Ectodermal cell (in vitro differentiated cells): ENCODE measurements around the gene ZNF768.

Source experiments
- H3K27ac ChIP-seq: 2 replicates; pipeline ENCODE4 v1.7.0; 2013; ENCODE audit warnings: mild to moderate bottlenecking, low read depth, low read length; ENCODE audit not compliant: insufficient read depth, poor library complexity, severe bottlenecking
- H3K27me3 ChIP-seq: 2 replicates; pipeline ENCODE4 v1.7.0; 2013; ENCODE audit warnings: mild to moderate bottlenecking, low read length; ENCODE audit not compliant: insufficient read depth, control insufficient read depth, poor library complexity, severe bottlenecking
- H3K36me3 ChIP-seq: one replicate; pipeline ENCODE4 v1.7.0; 2013; ENCODE audit warnings: low read length; ENCODE audit not compliant: control insufficient read depth, insufficient read depth
- H3K4me1 ChIP-seq: one replicate; pipeline ENCODE4 v1.7.0; 2013; ENCODE audit warnings: low read length; ENCODE audit not compliant: control insufficient read depth, insufficient read depth
- H3K4me3 ChIP-seq: 2 replicates; pipeline ENCODE4 v1.7.0; 2013; ENCODE audit warnings: low read depth, low read length, control low read depth; ENCODE audit not compliant: insufficient read depth
- H3K9me3 ChIP-seq: 2 replicates; pipeline ENCODE4 v1.7.0; 2013; ENCODE audit warnings: mild to moderate bottlenecking, low read length, moderate library complexity; ENCODE audit not compliant: control insufficient read depth
- WGBS, 2 experiments: methylation state at CpG; one replicate each; pipeline ENCODE4 v1.1.7; 2013; ENCODE audit warnings: missing lambda C conversion rate in 2 of 2; 5-methylcytosine and 5-hydroxymethylcytosine counted together

Gene ZNF768

DNA sequence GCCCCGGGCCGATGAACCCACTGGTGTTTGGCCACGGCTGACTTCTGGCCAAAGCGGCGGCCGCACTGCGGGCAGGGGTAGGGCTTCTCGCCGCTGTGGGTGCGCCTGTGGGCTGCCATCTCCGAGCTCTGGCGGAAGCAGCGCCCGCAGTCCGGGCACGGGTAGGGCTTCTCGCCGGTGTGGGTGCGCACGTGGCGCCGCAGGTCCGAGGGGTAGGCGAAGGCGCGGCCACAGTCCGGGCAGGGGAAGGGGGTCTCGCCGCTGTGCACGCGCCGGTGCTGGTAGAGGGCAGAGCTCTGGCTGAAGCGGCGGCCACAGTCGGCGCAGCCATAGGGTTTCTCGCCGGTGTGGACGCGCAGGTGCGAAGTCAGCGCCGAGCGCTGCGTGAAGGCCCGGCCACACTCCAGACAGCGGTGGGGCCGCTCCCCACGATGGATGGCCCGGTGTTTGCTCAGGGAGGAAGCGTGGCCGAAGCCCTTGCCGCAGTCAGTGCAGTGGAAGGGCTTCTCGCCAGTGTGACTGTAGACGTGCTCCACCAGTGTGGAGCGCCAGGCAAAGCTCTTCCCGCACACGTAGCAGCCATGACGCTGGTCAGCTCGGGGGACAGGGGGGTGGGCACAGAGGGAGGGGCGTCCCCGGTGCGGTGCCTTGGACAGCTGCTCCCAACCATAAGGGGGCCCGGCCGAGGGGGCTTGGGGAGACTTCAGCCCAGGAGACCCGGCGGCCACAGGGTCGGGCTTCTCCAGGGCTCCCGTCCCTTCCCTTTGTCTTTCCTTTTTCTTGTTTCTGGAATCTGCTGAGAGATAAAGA, 29.2 kb upstream of the ZNF768 start:
- WGBS, 2 experiments, result 95 to 96% methylated on average over 69 of the region's 69 CpGs
- H3K27ac ChIP-seq, result no peak overlapping the region
- no peaks in the 10 kb centered on the region for H3K27me3 ChIP-seq
- no peaks in the 10 kb centered on the region for H3K9me3 ChIP-seq
- H3K4me3 ChIP-seq, result no peak overlapping the region
- H3K36me3 ChIP-seq, result peaks cover 7% of the 10 kb centered on the region
- peaks cover 5% of the 10 kb centered on the region for H3K4me1 ChIP-seq

GRCh38 chr16:30554557-30555314, 28.4 kb upstream of the ZNF768 start:
- Histone ChIP-seq H3K4me1 (peaks cover 5% of the 10 kb centered on the region), H3K36me3 (peaks cover 7% of the 10 kb centered on the region), H3K4me3 (no peak overlapping the region), H3K9me3 (no peaks in the 10 kb centered on the region), H3K27ac (no peak overlapping the region), H3K27me3 (no peaks in the 10 kb centered on the region)
- WGBS, 2 experiments, result 96 to 97% methylated on average over 18 of the region's 18 CpGs

DNA sequence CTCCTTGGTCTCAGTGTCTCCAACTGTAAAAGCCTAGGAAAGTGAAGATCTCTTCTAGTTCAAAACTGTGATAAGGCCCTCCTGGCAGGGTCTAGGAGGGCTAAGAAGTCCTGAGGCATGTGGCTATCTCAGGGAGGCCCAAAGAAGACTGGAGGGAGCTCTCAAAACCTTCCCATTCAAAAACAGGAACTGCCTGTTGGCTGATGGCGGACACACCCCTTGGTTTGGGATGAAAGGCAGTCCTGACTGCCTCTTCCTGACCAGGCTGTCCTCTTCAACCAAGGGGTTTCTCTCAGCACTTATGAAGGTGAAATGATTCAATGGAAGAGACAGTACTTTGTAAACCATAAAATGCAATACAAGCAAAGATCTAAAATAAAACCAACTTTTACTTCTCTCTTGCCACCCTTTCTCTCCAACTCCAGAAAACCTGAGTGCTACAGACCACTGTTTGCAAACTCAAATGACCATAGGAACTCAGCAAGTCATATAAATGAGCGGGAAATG, 27.1 kb upstream of the ZNF768 start:
- Histone ChIP-seq H3K9me3 (no peaks in the 10 kb centered on the region), H3K4me1 (no peaks in the 10 kb centered on the region), H3K4me3 (no peak overlapping the region), H3K27me3 (no peaks in the 10 kb centered on the region), H3K27ac (no peak overlapping the region), H3K36me3 (peaks cover 7% of the 10 kb centered on the region)
- 91 to 93% methylated on average over 2 of the region's 2 CpGs for WGBS, 2 experiments

GRCh38 chr16:30552956-30553355, 26.6 kb upstream of the ZNF768 start:
- H3K27ac ChIP-seq, result no peak overlapping the region
- H3K4me3 ChIP-seq, result no peak overlapping the region
- no peaks in the 10 kb centered on the region for H3K4me1 ChIP-seq
- 93 to 94% methylated on average over 4 of the region's 4 CpGs for WGBS, 2 experiments
- H3K9me3 ChIP-seq, result no peaks in the 10 kb centered on the region
- no peaks in the 10 kb centered on the region for H3K27me3 ChIP-seq
- H3K36me3 ChIP-seq, result peaks cover 7% of the 10 kb centered on the region

- Histone ChIP-seq H3K27ac (no peak overlapping the region), H3K9me3 (no peaks in the 10 kb centered on the region), H3K4me1 (no peaks in the 10 kb centered on the region), H3K36me3 (peaks cover 7% of the 10 kb centered on the region), H3K27me3 (no peaks in the 10 kb centered on the region), H3K4me3 (no peak overlapping the region)
- WGBS, 2 experiments, result 90 to 95% methylated on average over 3 of the region's 3 CpGs
Measured at GRCh38 chr16:30551781-30552180, 25.4 kb upstream of the ZNF768 start.

GRCh38 chr16:30548416-30549253, 22.3 kb upstream of the ZNF768 start:
- H3K4me3 ChIP-seq, result no peak overlapping the region
- WGBS, 2 experiments, result 76 to 86% methylated on average over 8 of the region's 8 CpGs
- no peaks in the 10 kb centered on the region for H3K36me3 ChIP-seq
- no peaks in the 10 kb centered on the region for H3K27me3 ChIP-seq
- no peak overlapping the region for H3K27ac ChIP-seq
- no peaks in the 10 kb centered on the region for H3K9me3 ChIP-seq
- peaks cover 11% of the 10 kb centered on the region for H3K4me1 ChIP-seq

DNA sequence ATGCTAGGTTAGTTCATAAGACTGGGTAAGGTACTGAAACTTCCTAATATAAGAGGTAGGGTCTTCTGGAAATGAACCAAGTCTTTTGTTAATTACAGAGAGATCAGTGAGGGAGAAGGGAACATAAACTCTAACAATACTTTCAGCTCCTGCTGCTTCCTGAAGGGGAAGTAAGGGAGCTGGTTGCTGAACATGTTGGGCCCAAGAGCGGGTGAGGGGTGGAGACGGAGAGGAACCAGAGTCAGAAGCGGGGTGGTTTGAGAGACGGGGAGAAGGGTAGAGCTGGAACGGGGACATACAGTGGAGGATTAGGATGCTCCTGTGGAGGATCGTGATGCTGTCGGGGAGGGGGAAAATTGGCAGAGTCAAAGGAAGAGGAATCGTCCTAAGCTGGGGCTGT, 19.7 kb upstream of the ZNF768 start:
- H3K4me3 ChIP-seq, result no peak overlapping the region
- no peak overlapping the region for H3K27ac ChIP-seq
- H3K4me1 ChIP-seq, result peaks cover 33% of the 10 kb centered on the region
- H3K27me3 ChIP-seq, result no peaks in the 10 kb centered on the region
- WGBS, 2 experiments, result 84 to 89% methylated on average over 8 of the region's 8 CpGs
- no peaks in the 10 kb centered on the region for H3K9me3 ChIP-seq
- no peaks in the 10 kb centered on the region for H3K36me3 ChIP-seq

- Histone ChIP-seq H3K9me3 (no peaks in the 10 kb centered on the region), H3K27ac (no peak overlapping the region), H3K4me3 (no peak overlapping the region), H3K4me1 (peaks cover 33% of the 10 kb centered on the region), H3K27me3 (no peaks in the 10 kb centered on the region), H3K36me3 (no peaks in the 10 kb centered on the region)
- WGBS, 2 experiments, result 87% methylated on average over 5 of the region's 5 CpGs
Measured at GRCh38 chr16:30543067-30543466, 16.7 kb upstream of the ZNF768 start.

- no peak overlapping the region for H3K27ac ChIP-seq
- WGBS, 2 experiments, result 26 to 29% methylated on average over 10 of the region's 10 CpGs
- H3K36me3 ChIP-seq, result no peaks in the 10 kb centered on the region
- H3K27me3 ChIP-seq, result no peaks in the 10 kb centered on the region
- H3K4me1 ChIP-seq, result peaks cover 33% of the 10 kb centered on the region
- no peak overlapping the region for H3K4me3 ChIP-seq
- H3K9me3 ChIP-seq, result no peaks in the 10 kb centered on the region
Measured at GRCh38 chr16:30541502-30542329, 15.3 kb upstream of the ZNF768 start.
